Esophagus squamous epithelium (tissue), 5 donors: ENCODE data around the gene CTTNBP2. TPM values are rescaled to one million over a fixed set of nuclear protein-coding genes. Genes with fewer than 3 reads are reported as not detected.

ENCODE experiments used
- DNase-seq: peaks from one replicate; lab custom pipeline; 2025; lab: John Stamatoyannopoulos, UW
- H3K27ac ChIP-seq, 4 donors: fragments of 200-600 bp; sonication (generic); one replicate each; pipeline ENCODE4 v1.5.1; 2016 to 2019; ENCODE audit warnings: mild to moderate bottlenecking in 1 of 4
- H3K27me3 ChIP-seq, 4 donors: fragments of 200-600 bp; sonication (generic); 1 replicate in 3 of 4; 2 replicates in 1 of 4; pipeline versions ENCODE4 v1.5.1 to v1.6.0; 2017 to 2021; ENCODE audit warnings: antibody characterized with exemption in 1 of 4
- H3K36me3 ChIP-seq, 3 donors: fragments of 200-600 bp; sonication (generic); one replicate each; pipeline ENCODE4 v1.5.1; 2016 to 2019
- H3K4me1 ChIP-seq, 3 donors: fragments of 200-600 bp; sonication (generic); one replicate each; pipeline ENCODE4 v1.5.1; 2017 to 2019
- H3K4me3 ChIP-seq, 4 donors: fragments of 200-600 bp; sonication (generic); 1 replicate in 3 of 4; 2 replicates in 1 of 4; pipeline ENCODE4 v1.5.1; 2016 to 2019; ENCODE audit warnings: mild to moderate bottlenecking in 2 of 4, moderate library complexity in 1 of 4
- H3K9me3 ChIP-seq, 3 donors: fragments of 200-600 bp; sonication (generic); one replicate each; pipeline ENCODE4 v1.5.1; 2016 to 2019
- CTCF ChIP-seq, 6 experiments: fragments of 450-650 bp in 4 of 6; fragments of 200-600 bp in 2 of 6; sonication (generic) in 2 of 6; IDR thresholded peaks; one replicate each; pipeline ENCODE4 v1.5.1; 2016 to 2019; ENCODE audit warnings: antibody characterized with exemption in 6 of 6, mild to moderate bottlenecking in 4 of 6, moderate library complexity in 4 of 6
- POLR2A ChIP-seq, 4 donors: fragments of 450-650 bp; IDR thresholded peaks; one replicate each; pipeline ENCODE4 v1.6.1; 2017; ENCODE audit warnings: antibody characterized with exemption in 4 of 4, mild to moderate bottlenecking in 4 of 4, moderate library complexity in 3 of 4
- WGBS, 2 donors: methylation state at CpG; one replicate each; pipeline ENCODE4 v1.1.5; 2018; 5-methylcytosine and 5-hydroxymethylcytosine counted together
- intact Hi-C: fragments of 100-400 bp; cut with DNase I; formaldehyde crosslinking; loops from one replicate; pipeline ENCODE4 v1.15.0; 2022
- total RNA-seq, 4 donors: library from RNA; depleted of rRNA; stranded (reverse); fragments of >200 nt; gene quantifications; one replicate each; pipeline ENCODE4 v1.1.0, GENCODE V29; 2016
- donor health status: DM: yes; HTN: yes; CAD: no.

CTTNBP2 gene
- total RNA-seq, 4 donors from 2014 or later = 8.5 to 31.5 (median 19.6) TPM

DNA sequence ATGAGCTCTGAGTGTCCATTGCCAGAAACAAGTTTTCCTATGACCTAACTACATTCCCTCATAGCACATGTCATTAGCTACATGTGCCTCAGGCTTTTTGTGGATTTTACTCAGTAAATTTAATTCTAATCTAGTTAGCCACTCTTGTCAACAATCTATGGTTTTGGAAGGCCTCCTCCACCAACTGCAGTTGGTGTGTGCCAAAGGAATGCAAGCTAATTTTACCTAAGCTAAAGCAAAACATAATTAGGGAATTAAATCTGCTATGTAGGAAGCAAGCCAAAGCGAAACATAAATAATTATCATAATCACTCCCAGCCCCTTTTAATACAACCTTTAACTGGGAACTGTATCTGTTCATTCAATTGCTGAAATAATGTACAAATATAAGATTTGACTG, 3.5 kb upstream of the CTTNBP2 start:
- intact Hi-C loops = no loop called here
- Histone ChIP-seq H3K27ac (no peak overlapping the region), H3K9me3 (no peaks in the 10 kb centered on the region), H3K4me1 (peaks cover 0 to 25% (median 0%) of the 10 kb centered on the region in 3 donors), H3K36me3 (no peaks in the 10 kb centered on the region), H3K4me3 (no peak overlapping the region), H3K27me3 (peaks cover 0 to 12% (median 0%) of the 10 kb centered on the region in 4 donors)
- TF ChIP-seq POLR2A (IDR thresholded peaks at IDR 0.05) (no peak), CTCF (IDR thresholded peaks at IDR 0.05) (no peak)
- WGBS, 2 donors = 85 to 96% methylated on average over 1 of the region's 1 CpG
- no peak for DNase-seq

DNA sequence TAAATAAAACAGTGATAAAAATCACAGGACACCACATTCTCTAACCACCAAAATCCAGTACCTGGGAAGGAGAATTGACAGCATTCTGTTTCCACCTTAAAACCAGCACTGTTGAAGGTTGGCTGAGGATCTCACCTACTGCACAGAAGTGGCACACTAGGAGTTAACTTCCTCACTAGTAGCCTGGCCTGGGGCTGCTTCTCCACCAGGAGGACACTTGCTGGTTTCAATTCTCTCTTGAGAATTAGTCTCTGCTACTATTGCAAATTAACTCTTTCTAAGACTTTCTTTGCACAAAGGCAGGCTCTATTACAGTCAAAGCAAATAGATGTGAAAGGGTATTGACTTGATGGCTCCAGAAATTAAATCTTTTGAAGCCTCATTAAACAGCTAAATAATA, 2.3 kb upstream of the CTTNBP2 start:
- DNase-seq = no peak
- TF ChIP-seq POLR2A (IDR thresholded peaks at IDR 0.05) (no peak), CTCF (IDR thresholded peaks at IDR 0.05) (peak in 1 of 6 experiments; percentile 4)
- Histone ChIP-seq H3K27me3 (peaks cover 0 to 12% (median 0%) of the 10 kb centered on the region in 4 donors), H3K9me3 (no peaks in the 10 kb centered on the region), H3K36me3 (no peaks in the 10 kb centered on the region), H3K4me3 (no peak overlapping the region), H3K27ac (no peak overlapping the region), H3K4me1 (peaks cover 0 to 37% (median 0%) of the 10 kb centered on the region in 3 donors)
- intact Hi-C loops = no loop called here

GRCh38 chr7:117874191-117874700, 1.0 kb upstream of the CTTNBP2 start:
- TF ChIP-seq POLR2A (IDR thresholded peaks at IDR 0.05) (no peak), CTCF (IDR thresholded peaks at IDR 0.05) (no peak)
- WGBS, 2 donors = 58 to 65% methylated on average over 7 of the region's 7 CpGs
- peaks cover 0 to 41% (median 0%) of the 10 kb centered on the region in 3 donors for H3K4me1 ChIP-seq
- peaks cover 0 to 12% (median 0%) of the 10 kb centered on the region in 4 donors for H3K27me3 ChIP-seq
- DNase-seq = no peak
- no peaks in the 10 kb centered on the region for H3K36me3 ChIP-seq
- intact Hi-C loops = no loop called here
- H3K4me3 ChIP-seq = peak overlapping the region in 1 of 4 donors; percentile 84
- H3K9me3 ChIP-seq = no peaks in the 10 kb centered on the region
- H3K27ac ChIP-seq = no peak overlapping the region

DNA sequence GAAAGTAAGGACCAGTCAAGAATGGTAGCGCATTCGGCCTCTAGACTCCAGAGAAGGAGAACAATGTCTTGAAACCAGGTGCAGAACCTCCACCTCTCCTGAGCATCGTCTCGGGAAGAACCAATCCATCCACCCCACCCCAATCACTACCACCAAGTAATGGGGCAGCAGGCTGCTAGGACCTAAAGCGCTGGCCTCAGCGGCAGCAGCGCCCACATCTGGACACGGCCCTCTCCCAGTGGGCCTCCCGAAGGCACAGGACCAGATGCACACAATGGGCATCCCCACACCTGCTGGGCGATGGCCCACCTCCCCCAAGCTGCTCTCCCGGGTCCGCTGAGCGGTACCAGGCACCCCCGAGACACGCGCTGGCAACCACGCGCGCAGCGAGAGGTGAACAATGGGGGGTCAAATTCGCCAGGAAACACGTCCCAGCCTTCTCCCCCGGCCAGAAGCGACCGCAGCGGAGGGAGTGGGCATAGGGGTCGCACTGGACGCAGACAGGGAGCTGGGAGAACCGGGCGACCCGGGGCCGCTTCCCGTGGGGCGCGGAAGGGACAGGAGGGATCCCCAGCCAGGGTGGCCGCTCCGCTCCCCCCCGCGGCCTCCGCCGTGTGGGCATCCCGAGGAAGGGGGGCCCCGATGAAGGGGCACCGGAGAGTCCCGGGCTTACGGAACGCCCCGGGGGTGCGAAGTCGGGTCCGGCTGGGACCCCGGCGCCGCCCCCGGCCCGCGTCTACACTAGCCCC, 506 bp downstream of the CTTNBP2 start:
- peaks cover 0 to 12% (median 0%) of the 10 kb centered on the region in 4 donors for H3K27me3 ChIP-seq
- intact Hi-C loops = no loop called here
- H3K36me3 ChIP-seq = no peaks in the 10 kb centered on the region
- DNase-seq = no peak
- peak overlapping the region; percentile 54 to 88 (median 84) for H3K27ac ChIP-seq
- no peaks in the 10 kb centered on the region for H3K9me3 ChIP-seq
- peaks cover 0 to 45% (median 0%) of the 10 kb centered on the region in 3 donors for H3K4me1 ChIP-seq
- WGBS, 2 donors = 0 to 10% methylated on average over 4 of the region's 57 CpGs
- TF ChIP-seq CTCF (IDR thresholded peaks at IDR 0.05) (no peak), POLR2A (IDR thresholded peaks at IDR 0.05) (no peak)
- peak overlapping the region; percentile 80 to 88 (median 85) for H3K4me3 ChIP-seq
